ENCODE measurements around the gene SGTA. TPM values are rescaled to one million over a fixed set of nuclear protein-coding genes. Genes with fewer than 3 reads are reported as not detected.

SGTA gene
- total RNA-seq, 1 donor from 2014 or later: 64.0 TPM

- H3K9me3 Mint-ChIP-seq: no peaks in the 10 kb centered on the region
- H3K27ac Mint-ChIP-seq: no peak overlapping the region
- no peaks in the 10 kb centered on the region for H3K4me1 Mint-ChIP-seq
- no peaks in the 10 kb centered on the region for H3K27me3 Mint-ChIP-seq (ENCODE audit: low read depth)
- H3K36me3 Mint-ChIP-seq: peaks cover 32% of the 10 kb centered on the region
- no peak for TF ChIP-seq CTCF (IDR thresholded peaks at IDR 0.05; ENCODE audit: unreplicated experiment)
- H3K4me3 Mint-ChIP-seq: no peak overlapping the region
- DNase-seq (ENCODE audit: low spot score in 2 of 2, unreplicated experiment in 2 of 2): no peak
Measured at GRCh38 chr19:2758601-2759313, 24.3 kb downstream of the SGTA start.

- no peak overlapping the region for H3K4me3 Mint-ChIP-seq
- H3K27ac Mint-ChIP-seq: no peak overlapping the region
- H3K4me1 Mint-ChIP-seq: no peaks in the 10 kb centered on the region
- H3K27me3 Mint-ChIP-seq (ENCODE audit: low read depth): no peaks in the 10 kb centered on the region
- H3K36me3 Mint-ChIP-seq: peaks cover 29% of the 10 kb centered on the region
- DNase-seq (ENCODE audit: low spot score in 2 of 2, unreplicated experiment in 2 of 2): no peak
- H3K9me3 Mint-ChIP-seq: no peaks in the 10 kb centered on the region
- TF ChIP-seq CTCF (IDR thresholded peaks at IDR 0.05; ENCODE audit: unreplicated experiment): no peak
Measured at GRCh38 chr19:2756921-2757881, 25.9 kb downstream of the SGTA start.

- Mint-ChIP-seq H3K9me3 (no peaks in the 10 kb centered on the region), H3K27ac (no peak overlapping the region), H3K36me3 (peaks cover 29% of the 10 kb centered on the region), H3K4me1 (no peaks in the 10 kb centered on the region), H3K4me3 (no peak overlapping the region), H3K27me3 (ENCODE audit: low read depth) (no peaks in the 10 kb centered on the region)
- TF ChIP-seq CTCF (IDR thresholded peaks at IDR 0.05; ENCODE audit: unreplicated experiment): no peak
- no peak for DNase-seq (ENCODE audit: low spot score in 2 of 2, unreplicated experiment in 2 of 2)
Measured at GRCh38 chr19:2756477-2756876, 26.6 kb downstream of the SGTA start.

GRCh38 chr19:2755811-2756210, 27.3 kb downstream of the SGTA start:
- TF ChIP-seq CTCF (IDR thresholded peaks at IDR 0.05; ENCODE audit: unreplicated experiment): no peak
- Mint-ChIP-seq H3K4me3 (no peak overlapping the region), H3K4me1 (no peaks in the 10 kb centered on the region), H3K36me3 (peaks cover 26% of the 10 kb centered on the region), H3K9me3 (no peaks in the 10 kb centered on the region), H3K27ac (no peak overlapping the region), H3K27me3 (ENCODE audit: low read depth) (no peaks in the 10 kb centered on the region)
- no peak for DNase-seq (ENCODE audit: low spot score in 2 of 2, unreplicated experiment in 2 of 2)

- Mint-ChIP-seq H3K27me3 (ENCODE audit: low read depth) (peaks cover 2% of the 10 kb centered on the region), H3K27ac (no peak overlapping the region), H3K4me3 (no peak overlapping the region), H3K9me3 (no peaks in the 10 kb centered on the region), H3K4me1 (no peaks in the 10 kb centered on the region), H3K36me3 (peaks cover 23% of the 10 kb centered on the region)
- no peak for TF ChIP-seq CTCF (IDR thresholded peaks at IDR 0.05; ENCODE audit: unreplicated experiment)
- no peak for DNase-seq (ENCODE audit: low spot score in 2 of 2, unreplicated experiment in 2 of 2)
Measured at GRCh38 chr19:2755448-2755705, 27.7 kb downstream of the SGTA start.

Data from mesothelial cell of epicardium (in vitro differentiated cells).